Amygdala (tissue), 56 donors: ENCODE measurements around the gene ADAP1.

Source experiments
- DNase-seq, 56 donors: peaks; one replicate each; lab custom pipeline; 2025; lab: John Stamatoyannopoulos, UW

ADAP1 gene

DNA sequence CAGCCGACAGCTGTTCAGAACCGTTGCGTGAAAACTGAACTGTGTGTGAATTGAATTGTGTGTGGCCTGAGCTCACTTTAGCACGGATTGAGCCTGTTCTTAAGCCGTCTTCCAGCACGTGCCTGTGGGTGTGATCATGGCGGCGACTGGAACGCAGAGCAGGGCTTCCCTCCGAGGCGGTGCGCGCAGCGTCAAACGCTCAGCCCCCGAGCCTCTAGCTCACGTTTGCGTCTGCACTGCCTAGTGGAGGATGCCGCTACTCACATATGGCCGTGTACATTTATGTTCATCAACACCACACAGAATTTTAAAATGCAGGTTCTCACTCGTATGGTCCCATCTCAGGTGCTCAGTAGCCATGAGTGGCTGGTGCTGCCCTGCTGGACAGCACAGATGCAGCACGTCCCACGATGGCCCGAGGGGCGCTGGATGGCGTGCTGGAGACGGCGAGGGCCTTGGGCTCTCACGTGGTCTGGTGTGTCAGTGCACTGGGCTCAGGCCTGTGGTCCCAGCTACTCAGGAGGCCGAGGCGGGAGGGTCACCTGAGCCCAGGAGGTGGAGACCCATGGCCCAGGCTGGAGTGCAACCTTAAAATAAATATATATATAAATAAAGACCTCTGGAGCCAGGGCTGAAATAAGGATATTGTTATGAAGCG lies 100.2 kb downstream of the ADAP1 start:
- DNase-seq, result no peak

DNA sequence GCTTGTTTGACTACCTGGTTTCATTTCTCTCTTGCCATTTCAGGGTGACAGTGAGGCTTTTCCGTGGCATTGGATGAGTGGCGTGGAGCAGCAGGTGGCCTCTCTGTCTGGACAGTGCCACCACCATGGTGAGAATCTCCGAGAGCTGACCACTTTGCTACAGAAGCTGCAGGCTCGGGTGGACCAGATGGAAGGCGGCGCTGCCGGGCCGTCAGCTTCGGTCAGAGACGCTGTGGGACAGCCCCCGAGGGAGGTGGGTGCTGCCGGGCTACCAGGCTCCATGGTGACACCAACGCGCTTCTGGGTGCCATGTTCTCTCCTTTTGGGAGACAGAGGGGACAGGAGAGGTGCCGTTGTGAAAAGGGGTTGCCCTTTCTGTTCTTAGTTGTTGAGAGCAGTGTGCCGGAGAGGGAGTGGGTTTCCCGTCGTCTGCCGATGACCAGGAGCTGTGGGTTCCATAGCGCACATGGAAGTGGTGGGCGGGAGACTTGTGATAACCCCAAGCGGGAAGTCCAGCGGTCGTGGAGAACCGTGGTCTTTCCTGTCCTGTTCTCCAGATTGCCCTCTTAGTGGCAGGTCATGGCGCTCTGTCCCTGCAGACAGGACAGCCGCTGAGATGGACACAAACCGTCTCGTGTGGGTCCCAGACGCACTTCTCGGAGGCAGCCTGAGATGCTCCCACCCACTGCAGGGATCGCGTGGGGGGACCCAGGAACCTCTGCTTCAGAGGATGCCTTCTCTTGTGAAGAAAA lies 100.9 kb downstream of the ADAP1 start:
- DNase-seq, result no peak

DNA sequence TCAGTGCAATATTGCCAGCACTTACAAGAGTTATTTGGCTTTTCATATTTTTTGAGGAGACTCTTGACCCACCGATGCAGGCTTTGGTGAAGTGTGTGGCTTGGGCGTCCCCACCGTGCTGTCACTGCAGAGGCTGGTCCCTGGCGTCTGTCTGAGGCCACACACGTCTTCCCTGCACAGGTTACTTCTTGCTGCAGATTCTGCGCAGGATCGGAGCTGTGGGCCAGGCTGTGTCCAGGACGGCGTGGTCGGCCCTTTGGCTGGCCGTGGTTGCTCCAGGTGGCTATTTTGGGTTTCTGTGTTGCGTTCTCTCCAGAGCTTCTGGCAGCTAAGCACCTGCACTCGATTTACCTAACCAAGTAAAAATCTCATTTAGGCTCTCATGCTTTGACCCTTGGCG lies 103.3 kb downstream of the ADAP1 start:
- no peak for DNase-seq

DNA sequence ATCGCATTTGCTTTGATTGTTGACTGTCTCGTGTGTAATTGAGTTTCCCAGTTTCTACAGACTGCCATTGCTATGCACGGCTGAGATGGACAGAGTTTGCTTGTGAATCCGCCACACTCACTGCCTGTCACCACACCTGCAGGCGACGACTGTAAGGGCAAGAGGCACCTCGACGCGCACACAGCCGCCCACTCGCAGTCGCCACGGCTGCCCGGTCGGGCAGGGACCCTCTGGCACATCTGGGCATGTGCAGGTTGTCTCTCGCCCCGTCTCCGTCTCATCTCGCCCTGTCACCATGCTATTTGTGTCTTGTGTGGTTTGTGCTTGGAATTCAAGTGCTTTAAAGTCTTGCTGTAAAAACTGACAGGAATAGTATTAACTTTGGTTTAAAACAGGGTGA lies 104.7 kb downstream of the ADAP1 start:
- no peak for DNase-seq

DNA sequence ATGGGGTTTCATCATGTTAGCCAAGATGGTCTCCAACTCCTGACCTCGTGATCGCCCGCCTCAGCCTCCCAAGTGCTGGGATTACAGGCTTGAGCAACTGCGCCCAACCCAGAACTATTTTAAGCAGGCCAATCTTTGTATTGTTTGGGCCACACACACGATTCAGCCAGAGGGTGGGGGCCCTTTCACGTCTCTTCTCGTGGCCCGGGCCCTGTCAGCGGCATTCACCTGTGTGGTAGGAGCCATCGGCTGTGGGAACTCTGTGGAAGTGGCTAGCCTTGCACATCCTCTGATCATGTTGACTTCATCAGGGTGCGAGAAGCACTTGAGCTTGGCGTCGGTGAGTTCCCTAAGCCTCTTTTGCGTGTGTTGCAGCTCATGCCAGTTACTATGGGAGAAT lies 105.3 kb downstream of the ADAP1 start:
- DNase-seq, result no peak
